HG03103 (cell line): ENCODE data around the gene SDK2.

Experiments
- ATAC-seq: cut with Tn5 transposase; IDR thresholded peaks from one replicate; pipeline ENCODE4 v1.9.1; 2021; ENCODE audit warnings: low read depth; ENCODE audit not compliant: unreplicated experiment

SDK2 gene

DNA sequence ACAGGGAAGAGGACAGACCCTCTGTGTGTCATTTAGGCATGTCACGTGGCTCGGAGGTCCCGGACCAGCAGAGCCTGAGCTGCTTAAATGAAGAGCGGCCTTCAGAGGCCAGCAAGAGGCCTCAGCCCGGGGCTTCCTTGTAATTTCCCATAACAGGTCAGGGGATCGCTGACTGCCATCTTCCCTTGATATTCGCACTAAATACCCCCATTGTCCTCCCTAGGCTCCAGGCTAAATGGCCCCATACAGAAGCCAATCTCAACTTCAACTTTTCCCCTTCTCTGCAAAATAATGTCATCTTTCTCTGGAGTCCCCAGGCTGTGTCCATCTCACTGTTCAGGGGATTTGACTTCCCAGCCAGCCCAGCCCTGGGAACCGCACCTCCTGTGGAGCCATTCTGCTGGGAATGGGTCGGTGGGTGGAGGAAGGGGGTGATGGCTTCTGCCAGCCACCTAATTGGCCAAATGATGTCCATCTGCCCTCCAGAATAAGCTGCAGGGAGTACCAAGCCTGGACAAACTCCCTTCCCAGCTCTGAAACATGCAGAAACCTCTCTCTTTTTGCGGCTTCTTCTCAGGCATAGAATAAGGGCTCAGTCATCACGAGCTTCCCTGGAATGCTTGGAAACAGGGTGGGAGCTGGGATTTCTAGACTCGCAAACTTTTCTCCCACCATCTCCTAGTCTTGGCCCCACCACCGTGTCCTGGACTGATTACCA is 129.9 kb downstream of the SDK2 start:
- ATAC-seq: no peak

GRCh38 chr17:73513426-73513825 is 130.8 kb downstream of the SDK2 start:
- ATAC-seq: no peak

DNA sequence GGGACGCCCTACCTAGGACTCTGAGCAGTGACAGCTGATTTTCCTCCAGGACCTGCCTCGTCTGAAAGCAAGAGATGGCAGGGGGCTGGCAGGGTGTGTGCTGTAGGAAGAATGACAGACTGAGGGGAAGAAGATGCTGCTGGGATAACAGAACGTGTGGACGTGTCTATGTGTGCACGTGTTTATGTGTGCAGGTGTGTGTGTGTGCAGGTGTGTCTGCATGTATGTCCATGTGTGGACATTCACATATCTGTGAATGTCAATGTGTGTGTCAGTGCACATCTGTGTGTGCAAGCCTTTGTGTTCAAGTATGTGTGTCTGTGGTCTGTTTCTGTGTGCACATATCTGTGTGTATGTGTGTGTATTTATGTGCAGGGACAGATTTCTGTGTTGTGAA is 132.5 kb downstream of the SDK2 start:
- ATAC-seq: no peak

- no peak for ATAC-seq
Measured at GRCh38 chr17:73510981-73511718, 133.1 kb downstream of the SDK2 start.

DNA sequence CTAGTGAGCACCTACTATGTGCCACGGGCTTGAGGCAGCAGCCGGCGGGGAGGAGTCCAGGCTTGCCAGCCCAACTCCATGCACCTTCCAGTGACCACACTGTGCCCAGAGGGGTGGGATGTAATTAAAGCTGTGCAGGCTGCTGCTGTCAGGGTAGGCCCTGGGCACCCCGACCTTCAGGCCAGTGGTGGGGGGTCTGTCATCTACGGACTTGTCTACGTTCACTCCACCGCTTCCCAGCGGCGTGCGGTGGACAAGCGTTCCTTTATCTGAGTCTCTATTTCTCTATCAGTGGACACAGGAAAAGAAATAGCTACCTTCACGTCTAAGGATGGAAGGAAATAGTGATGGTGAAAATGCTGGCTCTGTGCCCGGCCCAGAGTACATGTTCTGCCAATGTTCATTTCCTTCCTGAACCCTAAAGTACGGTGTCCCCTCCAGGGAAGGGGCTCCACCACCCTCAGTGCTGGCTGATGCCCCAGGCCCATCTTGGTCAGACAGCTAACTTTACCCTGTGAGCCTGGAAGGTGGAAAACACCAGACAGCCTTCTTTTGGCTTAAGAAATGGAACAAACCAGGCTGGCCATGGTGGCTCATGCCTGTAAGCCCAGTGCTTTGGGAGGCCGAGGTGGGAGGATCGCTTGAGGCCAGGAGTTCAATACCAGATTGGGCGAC is 135.2 kb downstream of the SDK2 start:
- ATAC-seq: no peak

- ATAC-seq: no peak
Measured at GRCh38 chr17:73508057-73508930, 136.0 kb downstream of the SDK2 start.

DNA sequence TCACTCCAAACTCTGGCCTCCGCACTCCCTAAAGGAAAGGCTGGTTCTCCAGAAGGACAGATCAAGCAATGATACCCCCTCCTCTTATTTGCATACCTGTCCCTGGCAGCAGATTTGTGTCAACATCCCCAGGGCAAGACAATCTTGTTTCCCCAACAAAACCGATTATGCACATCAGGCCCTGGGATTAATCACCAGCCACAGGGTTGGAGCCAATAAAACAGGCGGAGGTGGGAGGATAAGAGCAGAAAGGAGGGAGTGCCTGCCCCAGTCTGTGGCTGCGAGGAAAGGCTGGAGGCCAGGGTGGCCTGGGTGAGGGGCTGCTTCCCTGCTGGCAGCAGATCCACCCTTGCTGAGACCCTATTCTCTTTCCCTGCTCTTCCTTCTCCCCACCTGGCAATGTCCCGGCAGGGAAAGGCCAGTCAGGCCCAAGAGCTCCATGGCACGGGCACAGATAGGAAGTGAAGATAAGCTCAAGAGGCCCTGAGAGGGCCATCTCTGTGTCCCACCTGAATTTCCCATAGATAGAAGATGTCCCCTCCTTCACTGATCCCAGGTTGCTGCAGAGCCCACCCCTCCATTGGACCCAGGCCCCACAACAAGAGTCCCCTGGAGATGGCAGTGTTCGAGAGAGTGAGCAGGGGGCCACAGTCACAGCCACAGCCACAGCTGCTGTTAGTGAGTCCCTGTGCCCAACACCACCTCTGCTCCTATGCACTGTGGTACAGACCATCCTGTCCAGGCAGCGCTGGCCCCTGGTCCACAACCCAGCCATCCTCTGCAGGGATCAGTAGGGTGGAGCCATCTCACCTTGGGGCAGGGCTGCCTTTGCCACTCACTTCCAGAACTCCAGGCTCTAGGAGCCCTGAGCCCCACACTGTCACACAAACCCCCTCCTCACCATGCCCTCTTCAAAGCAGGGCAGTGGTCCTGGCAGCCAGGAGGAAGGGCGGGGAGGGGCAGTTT is 137.5 kb downstream of the SDK2 start:
- no peak for ATAC-seq

- ATAC-seq: no peak
Measured at GRCh38 chr17:73503560-73503959, 140.7 kb downstream of the SDK2 start.

DNA sequence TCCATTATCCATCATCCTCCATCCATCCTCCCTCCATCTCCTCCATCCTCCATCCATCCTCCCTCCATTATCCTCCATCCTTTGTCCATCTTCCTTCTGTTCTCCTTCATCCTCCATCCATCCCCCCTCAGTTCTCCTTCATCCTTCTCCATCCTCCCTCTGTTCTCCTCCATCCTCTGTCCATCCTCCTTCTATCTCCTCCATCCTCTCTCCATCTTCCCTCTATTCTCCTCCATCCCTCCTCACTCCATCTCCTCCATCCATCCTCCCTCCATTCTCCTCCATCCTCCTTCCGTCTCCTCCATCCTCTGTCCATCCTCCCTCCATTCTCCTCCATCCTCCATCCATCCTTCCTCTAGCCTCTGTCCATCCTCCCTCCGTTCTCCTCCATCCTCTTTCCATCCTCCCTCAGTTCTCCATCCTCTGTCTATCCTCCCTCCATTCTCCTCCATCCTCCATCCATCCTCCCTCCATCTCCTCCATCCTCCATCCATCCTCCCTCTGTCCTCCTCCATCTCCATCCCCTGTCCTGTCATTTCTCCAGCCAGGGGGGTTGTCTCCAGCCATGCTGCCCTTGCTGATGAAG is 143.7 kb downstream of the SDK2 start:
- no peak for ATAC-seq

DNA sequence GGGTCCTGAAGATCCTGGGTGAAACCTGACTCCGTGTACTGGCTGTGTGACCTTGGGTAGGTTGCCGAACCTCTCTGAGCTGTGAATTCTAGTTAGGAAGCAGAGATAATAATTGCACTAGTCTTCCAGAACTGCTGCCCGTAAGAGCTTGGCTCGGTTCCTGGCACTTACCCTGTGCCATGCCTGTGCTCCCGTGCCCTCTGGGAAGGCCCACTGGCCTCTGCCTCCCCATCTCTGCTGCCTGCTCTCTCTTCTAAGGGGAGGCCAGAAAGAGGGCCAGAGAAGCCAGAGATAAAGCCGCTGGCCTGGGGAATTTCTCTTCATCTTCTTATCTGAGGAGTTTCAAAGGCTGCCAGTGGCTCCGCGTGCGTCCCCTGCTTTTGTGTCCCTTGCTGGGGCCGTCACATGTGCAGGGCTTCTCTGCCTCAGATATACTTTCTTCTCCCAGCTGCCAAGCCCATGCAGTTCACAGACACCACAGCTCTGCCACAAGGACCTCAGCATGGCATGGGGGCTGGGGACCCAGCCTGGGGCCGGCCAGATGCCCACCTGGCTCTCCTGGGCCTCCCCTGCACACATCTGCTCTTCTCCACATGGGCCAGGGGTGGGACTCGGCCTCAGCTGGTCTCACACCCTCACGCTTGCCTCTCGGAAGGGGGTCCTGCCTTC is 145.2 kb downstream of the SDK2 start:
- no peak for ATAC-seq

DNA sequence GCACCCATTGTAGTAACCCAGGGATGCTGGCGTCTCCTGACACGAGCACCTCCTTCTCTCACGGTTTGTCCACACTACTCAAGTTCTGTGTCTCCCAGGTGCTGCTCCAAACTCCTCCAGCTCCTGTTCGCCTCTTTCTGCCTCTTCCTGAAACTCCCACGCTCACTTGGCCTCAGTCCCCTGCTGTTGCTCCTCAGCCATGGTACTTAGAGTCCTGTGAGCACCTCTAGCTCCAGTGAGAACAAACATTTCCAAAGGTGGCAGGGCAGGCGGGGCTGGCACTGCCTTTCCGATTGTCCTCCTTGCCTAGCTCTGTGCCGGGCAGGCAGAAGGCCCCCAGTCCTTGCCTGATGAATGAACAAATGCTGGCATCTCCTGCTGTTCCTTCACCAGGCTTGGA is 146.1 kb downstream of the SDK2 start:
- ATAC-seq: no peak

DNA sequence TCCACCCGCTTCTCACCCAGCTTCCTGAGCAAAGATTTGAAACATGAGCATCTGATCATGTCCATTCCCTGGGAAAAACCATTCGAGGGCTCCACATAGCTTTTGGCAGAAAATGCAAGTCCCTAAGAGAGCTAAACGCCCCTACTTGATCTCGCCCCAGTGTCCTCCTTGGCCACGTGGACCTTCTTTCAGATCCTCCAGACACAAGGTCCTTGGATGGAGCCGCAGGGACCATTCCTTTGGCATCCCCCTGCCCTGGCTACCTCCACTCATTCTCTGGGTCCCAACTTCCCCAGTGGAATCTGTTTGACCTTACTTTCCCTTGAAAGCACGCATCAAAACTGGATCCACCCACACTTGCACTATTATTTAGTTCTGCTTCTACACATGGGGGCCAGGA is 146.5 kb downstream of the SDK2 start:
- ATAC-seq: no peak

GRCh38 chr17:73496232-73496631 is 148.0 kb downstream of the SDK2 start:
- ATAC-seq: no peak

- ATAC-seq: no peak
Measured at GRCh38 chr17:73495641-73496040, 148.6 kb downstream of the SDK2 start.

DNA sequence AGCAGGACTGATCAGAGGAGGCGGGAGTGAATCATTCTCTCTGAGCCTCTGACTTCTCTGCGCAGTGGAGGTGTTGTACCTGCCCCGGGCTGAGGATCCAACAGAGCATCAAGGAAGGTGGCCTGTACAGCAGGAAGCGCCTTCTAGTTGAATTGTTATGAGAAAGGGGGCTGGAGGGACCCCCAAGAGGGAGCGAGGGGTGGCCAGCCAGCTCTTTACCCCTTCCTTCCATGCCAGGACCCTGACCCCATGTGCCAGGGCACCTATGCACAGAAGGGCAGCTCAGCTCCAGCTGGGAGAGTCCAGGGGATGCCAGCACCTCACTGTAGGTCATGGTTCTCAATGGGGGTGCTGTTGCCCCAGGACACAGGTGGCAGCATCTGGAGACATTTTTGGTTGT is 149.3 kb downstream of the SDK2 start:
- ATAC-seq: no peak

DNA sequence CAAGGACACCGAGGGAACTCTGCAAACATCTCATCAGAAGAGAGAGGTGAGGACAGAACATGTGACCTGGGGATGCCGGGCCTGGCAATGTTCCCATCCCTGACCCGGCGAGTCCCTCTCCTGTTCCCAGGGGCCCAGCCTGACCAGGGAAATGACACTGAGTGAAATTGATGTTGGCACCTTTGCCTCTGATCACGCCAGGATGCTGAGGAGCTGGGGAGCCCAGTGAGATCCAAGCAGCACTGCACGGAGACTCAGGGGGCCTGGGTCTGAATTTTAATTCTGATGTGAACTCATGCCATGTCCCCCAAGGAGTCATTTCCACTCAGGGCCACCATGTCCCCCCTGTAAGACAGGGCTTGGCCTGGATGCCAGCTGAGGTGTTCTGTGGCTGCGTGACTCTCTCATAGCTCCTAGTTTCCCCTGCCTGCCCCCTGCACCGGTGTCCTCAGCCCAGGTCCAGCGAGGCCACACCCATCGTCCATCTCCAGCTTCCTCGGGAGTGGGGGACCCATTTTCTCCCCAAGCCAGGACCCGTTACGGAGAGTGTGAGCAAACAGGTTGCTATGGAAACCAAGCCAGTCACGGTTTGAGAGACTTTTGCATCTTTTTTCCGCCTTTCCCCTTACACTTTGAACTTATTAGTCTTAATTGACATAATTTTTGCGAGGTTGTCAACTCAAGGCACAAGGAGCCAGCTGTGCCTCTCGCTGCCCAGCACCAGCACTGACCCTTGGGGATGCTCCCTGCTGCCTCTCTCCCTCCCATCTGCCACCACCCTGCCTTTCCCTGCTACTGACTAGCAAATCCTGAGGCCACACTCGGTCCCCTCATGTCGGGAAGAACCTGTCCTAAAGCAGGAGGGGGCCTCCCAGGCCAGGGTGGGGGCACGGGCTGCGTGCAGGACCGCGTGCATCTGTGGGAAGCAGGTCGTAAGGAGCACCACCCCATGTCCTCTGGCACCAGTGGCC is 150.0 kb downstream of the SDK2 start:
- no peak for ATAC-seq
